Fibroblast of villous mesenchyme (primary cell): ENCODE measurements around the gene SMAD5. TPM values are rescaled to one million over a fixed set of nuclear protein-coding genes. Genes with fewer than 3 reads are reported as not detected.

Experiments
- DNase-seq: peaks from one replicate; pipeline ENCODE4 v3.0.0-alpha.2; 2010; ENCODE audit warnings: low read depth
- H3K4me3 ChIP-seq: 2 replicates; pipeline ENCODE4 v1.5.1; 2011; ENCODE audit warnings: low read depth, mild to moderate bottlenecking, low read length
- CTCF ChIP-seq: IDR thresholded peaks from 2 replicates; pipeline ENCODE4 v1.5.1; 2012; ENCODE audit warnings: low read depth, mild to moderate bottlenecking, low read length; ENCODE audit not compliant: insufficient read depth
- total RNA-seq: library from RNA; depleted of rRNA; stranded (reverse); fragments of >200 nt; gene quantifications from 2 replicates; pipeline ENCODE4 v1.2.3, GENCODE V29; 2012

The SMAD5 gene
- total RNA-seq, 1 donor, result 85.1 TPM

- TF ChIP-seq CTCF, result no peak
- no peak overlapping the region for H3K4me3 ChIP-seq
- no peak for DNase-seq
Measured at GRCh38 chr5:136129445-136129844, 3.2 kb upstream of the SMAD5 start.

GRCh38 chr5:136130581-136130980, 2.1 kb upstream of the SMAD5 start:
- no peak for TF ChIP-seq CTCF
- DNase-seq, result no peak
- no peak overlapping the region for H3K4me3 ChIP-seq

GRCh38 chr5:136132087-136132486, 558 bp upstream of the SMAD5 start:
- no peak for TF ChIP-seq CTCF
- no peak for DNase-seq
- peak overlapping the region; percentile 88 for H3K4me3 ChIP-seq

GRCh38 chr5:136133222-136133921, 727 bp downstream of the SMAD5 start:
- no peak for TF ChIP-seq CTCF
- peak overlapping the region; percentile 88 for H3K4me3 ChIP-seq
- peak; percentile 79 for DNase-seq

GRCh38 chr5:136133922-136134379, 1.3 kb downstream of the SMAD5 start:
- peak overlapping the region; percentile 88 for H3K4me3 ChIP-seq
- peak; percentile 35 for DNase-seq
- TF ChIP-seq CTCF, result no peak

GRCh38 chr5:136134653-136135052, 2.0 kb downstream of the SMAD5 start:
- no peak for DNase-seq
- H3K4me3 ChIP-seq, result peak overlapping the region; percentile 88
- TF ChIP-seq CTCF, result no peak

- DNase-seq, result peak; percentile 37
- H3K4me3 ChIP-seq, result no peak overlapping the region
- TF ChIP-seq CTCF, result no peak
Measured at GRCh38 chr5:136135536-136135935, 2.9 kb downstream of the SMAD5 start.
